K562 (cell line): ENCODE data around the gene PLEKHA6.

Experiments used
- BRCA1 ChIP-seq, 2 experiments: fragments of 450-650 bp in 1 of 2; sonication (generic) in 1 of 2; formaldehyde crosslinking in 1 of 2; IDR thresholded peaks; 2 replicates each; pipeline versions ENCODE4 v1.5.0 to v1.6.1; 2017 to 2020; ENCODE audit warnings: mild to moderate bottlenecking in 1 of 2, missing genetic modification reagents in 1 of 2
- ERF ChIP-seq: fragments of 450-650 bp; formaldehyde crosslinking; IDR thresholded peaks from 2 replicates; pipeline ENCODE4 v1.4.0; 2020; ENCODE audit warnings: mild to moderate bottlenecking, mixed read lengths
- HMG20B ChIP-seq: fragments of 250-450 bp; sonication (Bioruptor Pico); IDR thresholded peaks from 2 replicates; pipeline ENCODE4 v1.5.0; 2021; ENCODE audit warnings: mild to moderate bottlenecking
- POU5F1 ChIP-seq: fragments of 150-350 bp; IDR thresholded peaks from 2 replicates; pipeline ENCODE4 v1.6.1; 2014; ENCODE audit warnings: borderline replicate concordance, low read length, low read depth, mild to moderate bottlenecking; ENCODE audit not compliant: partially characterized antibody
- RBBP5 ChIP-seq: fragments of 200-600 bp; sonication (generic); IDR thresholded peaks from 2 replicates; pipeline ENCODE4 v1.6.1; 2012; ENCODE audit warnings: borderline replicate concordance, mild to moderate bottlenecking, low read length, control low read depth, inconsistent platforms; ENCODE audit not compliant: insufficient read depth, poor library complexity, severe bottlenecking
- SIX5 ChIP-seq, 2 experiments: IDR thresholded peaks; 2 replicates each; pipeline ENCODE4 v1.6.1; 2011; ENCODE audit warnings: low read length in 2 of 2, borderline replicate concordance in 1 of 2, low read depth in 1 of 2, mild to moderate bottlenecking in 1 of 2, moderate library complexity in 1 of 2; ENCODE audit not compliant: insufficient read depth in 1 of 2
- ZEB2 ChIP-seq: fragments of 450-650 bp; IDR thresholded peaks from 2 replicates; pipeline ENCODE4 v1.6.1; 2016
- ZNF408 ChIP-seq: fragments of 250-450 bp; sonication (Bioruptor Pico); IDR thresholded peaks from 2 replicates; pipeline ENCODE4 v1.4.0; 2020; ENCODE audit warnings: low read depth, mild to moderate bottlenecking, moderate library complexity
- ZNF41 ChIP-seq: fragments of 250-450 bp; sonication (Bioruptor Pico); conservative IDR thresholded peaks from 2 replicates; pipeline ENCODE4 v1.4.0; 2020; ENCODE audit warnings: mild to moderate bottlenecking
- ZNF707 ChIP-seq: fragments of 250-450 bp; sonication (Bioruptor Pico); conservative IDR thresholded peaks from 2 replicates; pipeline ENCODE4 v1.8.0; 2022; ENCODE audit warnings: inconsistent platforms, mild to moderate bottlenecking, moderate library complexity

DNA sequence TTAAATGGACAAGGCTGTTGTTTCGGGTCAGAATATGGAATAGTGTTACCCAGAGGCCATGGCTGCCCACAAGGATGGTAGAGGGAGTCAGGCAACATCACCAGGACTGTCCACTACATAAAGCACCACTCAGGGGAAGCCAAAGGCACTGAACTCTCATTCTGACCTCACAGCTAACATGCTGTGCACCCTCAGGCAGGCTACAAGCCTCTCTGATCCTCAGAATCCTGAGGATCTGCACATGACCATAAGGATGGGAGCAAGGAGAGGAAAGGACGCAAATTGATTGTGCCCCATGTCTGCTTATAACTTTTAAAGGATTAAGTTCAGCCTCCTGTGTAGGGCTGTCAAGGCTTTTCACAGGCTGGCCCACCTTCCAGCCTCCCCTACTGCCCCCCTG is 38.7 kb downstream of the PLEKHA6 start:
- TF ChIP-seq ZEB2 (no peak), SIX5 (IDR thresholded peaks at IDR 0.05; ENCODE audit: borderline replicate concordance in 1 of 2, insufficient read depth in 1 of 2, low read depth in 1 of 2, low read length in 2 of 2) (no peak), ZNF707 (CRISPR knock-in tag) (no peak), ERF (no peak), ZNF408 (CRISPR knock-in tag) (no peak), POU5F1 (no peak), RBBP5 (no peak), ZNF41 (CRISPR knock-in tag) (no peak), BRCA1 (IDR thresholded peaks at IDR 0.05) (no peak), BRCA1 (CRISPR knock-in tag; IDR thresholded peaks at IDR 0.05) (no peak), HMG20B (CRISPR knock-in tag) (no peak)
